HepG2 (cell line): ENCODE results near the gene COMMD1. TPM values are rescaled to one million over a fixed set of nuclear protein-coding genes. Genes with fewer than 3 reads are reported as not detected.

Source experiments
- ISL2 ChIP-seq: sonication (generic); formaldehyde crosslinking; IDR thresholded peaks from 2 replicates; pipeline ENCODE4 v1.5.0; 2020; ENCODE audit warnings: missing genetic modification reagents
- PRDM10 ChIP-seq: sonication (generic); formaldehyde crosslinking; IDR thresholded peaks from 2 replicates; pipeline ENCODE4 v1.4.0; 2020; ENCODE audit warnings: low read depth, missing genetic modification reagents
- ZHX2 ChIP-seq, 2 experiments: sonication (generic) in 1 of 2; formaldehyde crosslinking in 1 of 2; IDR thresholded peaks; 2 replicates each; pipeline versions ENCODE4 v1.6.1 to v1.9.0; 2014 to 2022; ENCODE audit warnings: antibody characterized with exemption in 1 of 2, borderline replicate concordance in 1 of 2, inconsistent platforms in 1 of 2, low read depth in 1 of 2, missing genetic modification reagents in 1 of 2
- ZMYM2 ChIP-seq: sonication (generic); formaldehyde crosslinking; IDR thresholded peaks from 2 replicates; pipeline ENCODE4 v1.8.0; 2022; ENCODE audit warnings: mild to moderate bottlenecking, missing genetic modification reagents
- ZNF337 ChIP-seq: sonication (generic); formaldehyde crosslinking; IDR thresholded peaks from 2 replicates; pipeline ENCODE4 v1.5.1; 2020; ENCODE audit warnings: missing genetic modification reagents, low read depth, mild to moderate bottlenecking, borderline replicate concordance
- ZNF496 ChIP-seq: sonication (generic); formaldehyde crosslinking; IDR thresholded peaks from 2 replicates; pipeline ENCODE4 v1.8.1; 2023; ENCODE audit warnings: mild to moderate bottlenecking, moderate library complexity, missing genetic modification reagents; ENCODE audit not compliant: insufficient replicate concordance
- ZNF891 ChIP-seq: sonication (generic); formaldehyde crosslinking; IDR thresholded peaks from 2 replicates; pipeline ENCODE4 v1.5.0; 2020; ENCODE audit warnings: mild to moderate bottlenecking, missing genetic modification reagents
- polyA plus RNA-seq, 8 experiments: library from polyadenylated mRNA; depleted of rRNA in 3 of 8; stranded (reverse) in 7 of 8; unstranded in 1 of 8; fragments of >200 nt; fragmentation: Illumina TruSeq in 4 of 8; extraction: Trizol in 4 of 8; gene quantifications; 2 replicates each; pipeline versions ENCODE4 v1.2.1 to v1.2.3, GENCODE V29; 2011 to 2016; ENCODE audit warnings: low read depth in 4 of 8, missing spikeins in 1 of 8, mixed read lengths in 1 of 8; ENCODE audit not compliant: insufficient read depth in 1 of 8
- total RNA-seq, 5 experiments: library from RNA; depleted of rRNA; stranded (reverse); fragments of >200 nt; fragmentation: Illumina TruSeq; extraction: Trizol; gene quantifications; 2 replicates each; pipeline ENCODE4 v1.2.3, GENCODE V29; 2016; ENCODE audit warnings: low read depth in 1 of 5

COMMD1 gene
- total and polyA plus RNA-seq, 2 of the 13 experiments (the other 11 are each of a cell fraction or from before 2014, with no cell fraction given) = 25.7 to 105 TPM

- TF ChIP-seq ZNF891 (CRISPR knock-in tag) = no peak
- no peak for TF ChIP-seq ZHX2 (IDR thresholded peaks at IDR 0.05; ENCODE audit: low read depth)
- TF ChIP-seq ZHX2 (CRISPR knock-in tag; IDR thresholded peaks at IDR 0.05; ENCODE audit: borderline replicate concordance) = no peak
- TF ChIP-seq ISL2 (CRISPR knock-in tag) = no peak
- no peak for TF ChIP-seq ZNF337
- no peak for TF ChIP-seq ZNF496 (CRISPR knock-in tag)
- TF ChIP-seq PRDM10 (CRISPR knock-in tag) = no peak
- no peak for TF ChIP-seq ZMYM2 (CRISPR knock-in tag)
- TF ChIP-seq, all 625 proteins: peak for 0
Measured at GRCh38 chr2:62013641-62014040, 108.2 kb downstream of the COMMD1 start (continued).
